ENCODE results near the gene PRSS8. TPM values are rescaled to one million over a fixed set of nuclear protein-coding genes. Genes with fewer than 3 reads are reported as not detected.

Gene PRSS8
- not detected for total RNA-seq

DNA sequence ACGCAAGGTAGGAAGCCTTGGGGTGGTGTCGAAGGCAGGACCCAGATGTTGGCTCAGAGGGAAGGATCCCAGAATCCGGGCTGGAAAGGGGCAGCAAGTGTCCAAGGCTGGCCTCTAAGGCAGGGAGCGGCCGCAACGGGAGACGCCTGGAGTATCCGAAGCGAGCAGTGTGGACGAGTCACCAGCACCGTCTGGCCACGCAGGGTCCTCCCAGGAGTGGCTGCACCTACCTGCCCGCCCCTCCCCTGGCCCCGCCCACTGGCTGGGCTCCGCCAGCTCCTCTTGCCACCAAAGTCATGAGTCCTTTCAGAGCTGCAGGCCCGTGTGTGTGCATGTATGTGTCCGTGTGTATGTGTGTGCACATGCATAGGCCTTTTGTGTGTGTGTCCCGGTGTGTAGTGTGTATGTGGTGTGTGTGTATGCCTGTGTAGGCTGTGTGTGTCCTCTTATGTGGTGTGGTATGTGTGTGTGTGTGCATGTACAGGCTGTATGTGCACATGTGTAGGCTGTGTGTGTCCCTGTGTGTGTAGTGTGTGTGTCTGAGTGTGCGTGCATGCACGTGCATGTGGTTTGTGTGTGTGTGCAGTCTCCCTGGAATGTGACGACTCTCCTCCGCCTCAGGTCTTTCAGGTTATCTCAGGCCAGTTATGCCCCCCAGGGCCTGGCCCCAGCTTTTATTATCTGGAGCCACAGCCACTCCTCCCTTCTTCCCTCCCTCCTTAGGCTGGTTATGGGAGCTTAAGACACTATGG, at the start of gene PRSS8:
TSS of gene PRSS8 (minus strand) at position 193 of the 752 bp plus-strand sequence. CDS start 229 bp downstream, outside the sequence.
- Histone ChIP-seq H3K27me3 (replicated peaks; ENCODE audit: insufficient read depth) (no peaks in the 10 kb centered on the region), H3K27ac (no peak within 1 kb of the TSS), H3K9me3 (no peaks in the 10 kb centered on the region), H3K4me3 (no peak within 1 kb of the TSS), H3K4me1 (ENCODE audit: control insufficient read depth in 1 of 2, low read depth in 2 of 2) (peaks cover 11 to 19% of the 10 kb centered on the region in 2 donors), H3K36me3 (peaks cover 15% of the 10 kb centered on the region)
- no peak for ATAC-seq (ENCODE audit: insufficient number of reproducible peaks, low FRiP score, low read depth)
- no peak for DNase-seq (ENCODE audit: low spot score)
- TF ChIP-seq, protein P1, sequence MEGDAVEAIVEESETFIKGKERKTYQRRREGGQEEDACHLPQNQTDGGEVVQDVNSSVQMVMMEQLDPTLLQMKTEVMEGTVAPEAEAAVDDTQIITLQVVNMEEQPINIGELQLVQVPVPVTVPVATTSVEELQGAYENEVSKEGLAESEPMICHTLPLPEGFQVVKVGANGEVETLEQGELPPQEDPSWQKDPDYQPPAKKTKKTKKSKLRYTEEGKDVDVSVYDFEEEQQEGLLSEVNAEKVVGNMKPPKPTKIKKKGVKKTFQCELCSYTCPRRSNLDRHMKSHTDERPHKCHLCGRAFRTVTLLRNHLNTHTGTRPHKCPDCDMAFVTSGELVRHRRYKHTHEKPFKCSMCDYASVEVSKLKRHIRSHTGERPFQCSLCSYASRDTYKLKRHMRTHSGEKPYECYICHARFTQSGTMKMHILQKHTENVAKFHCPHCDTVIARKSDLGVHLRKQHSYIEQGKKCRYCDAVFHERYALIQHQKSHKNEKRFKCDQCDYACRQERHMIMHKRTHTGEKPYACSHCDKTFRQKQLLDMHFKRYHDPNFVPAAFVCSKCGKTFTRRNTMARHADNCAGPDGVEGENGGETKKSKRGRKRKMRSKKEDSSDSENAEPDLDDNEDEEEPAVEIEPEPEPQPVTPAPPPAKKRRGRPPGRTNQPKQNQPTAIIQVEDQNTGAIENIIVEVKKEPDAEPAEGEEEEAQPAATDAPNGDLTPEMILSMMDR (IDR thresholded peaks at IDR 0.05), result no peak

DNA sequence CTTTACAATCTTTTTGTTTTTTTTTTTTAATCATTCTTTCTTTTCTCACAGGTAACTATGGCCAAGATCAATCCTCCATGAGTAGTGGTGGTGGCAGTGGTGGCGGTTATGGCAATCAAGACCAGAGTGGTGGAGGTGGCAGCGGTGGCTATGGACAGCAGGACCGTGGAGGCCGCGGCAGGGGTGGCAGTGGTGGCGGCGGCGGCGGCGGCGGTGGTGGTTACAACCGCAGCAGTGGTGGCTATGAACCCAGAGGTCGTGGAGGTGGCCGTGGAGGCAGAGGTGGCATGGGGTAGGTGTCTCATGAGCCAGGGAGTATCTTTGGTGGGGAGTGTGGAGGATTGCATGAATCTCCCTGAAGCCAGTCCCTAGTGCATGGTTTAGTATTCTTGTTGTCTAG, 49.4 kb upstream of the PRSS8 start:
- ATAC-seq (ENCODE audit: insufficient number of reproducible peaks, low FRiP score, low read depth) (no peak), DNase-seq (ENCODE audit: low spot score) (no peak)
- no peak overlapping the region for H3K4me3 ChIP-seq
- H3K4me1 ChIP-seq (ENCODE audit: control insufficient read depth in 1 of 2, low read depth in 2 of 2), result peaks cover 21 to 30% of the 10 kb centered on the region in 2 donors
- peaks cover 68% of the 10 kb centered on the region for H3K36me3 ChIP-seq
- no peaks in the 10 kb centered on the region for H3K9me3 ChIP-seq
- H3K27me3 ChIP-seq (replicated peaks; ENCODE audit: insufficient read depth), result no peaks in the 10 kb centered on the region
- H3K27ac ChIP-seq, result no peak overlapping the region
- TF ChIP-seq, protein P1 (IDR thresholded peaks at IDR 0.05), result no peak

DNA sequence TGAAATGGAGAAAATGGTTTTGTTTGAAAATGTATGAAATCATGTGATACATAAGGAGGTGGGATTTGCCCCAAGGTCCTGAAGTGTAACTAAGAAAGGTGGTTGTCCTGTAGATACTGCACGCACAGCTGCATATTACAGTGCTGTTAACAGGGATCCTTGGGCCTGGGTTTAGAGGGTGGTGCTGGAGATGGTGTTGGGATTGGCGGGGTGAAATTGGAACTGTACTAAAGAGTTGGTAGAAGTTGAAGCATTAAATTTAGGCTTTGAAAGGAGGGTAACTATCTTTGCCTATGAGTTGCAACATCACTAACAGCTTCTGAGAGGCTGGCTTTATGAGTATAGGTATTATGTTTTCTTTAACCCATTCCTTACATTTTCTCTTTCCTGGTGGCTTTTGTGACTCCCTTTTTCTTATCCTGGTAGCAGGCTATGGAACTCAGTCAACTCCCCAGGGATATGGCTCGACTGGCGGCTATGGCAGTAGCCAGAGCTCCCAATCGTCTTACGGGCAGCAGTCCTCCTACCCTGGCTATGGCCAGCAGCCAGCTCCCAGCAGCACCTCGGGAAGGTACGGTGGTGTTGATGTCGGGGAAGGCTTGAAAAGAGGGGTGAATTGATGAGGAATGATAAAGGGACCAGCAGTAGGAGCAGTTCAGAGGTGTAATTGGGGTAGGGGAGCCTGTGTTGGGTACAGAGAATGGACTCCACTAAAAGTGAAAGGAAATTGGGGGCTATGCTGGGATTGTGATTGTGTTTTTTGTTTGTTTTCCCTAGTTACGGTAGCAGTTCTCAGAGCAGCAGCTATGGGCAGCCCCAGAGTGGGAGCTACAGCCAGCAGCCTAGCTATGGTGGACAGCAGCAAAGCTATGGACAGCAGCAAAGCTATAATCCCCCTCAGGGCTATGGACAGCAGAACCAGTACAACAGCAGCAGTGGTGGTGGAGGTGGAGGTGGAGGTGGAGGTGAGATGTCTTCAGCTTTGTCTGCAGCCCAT, 48.2 kb upstream of the PRSS8 start:
- H3K4me1 ChIP-seq (ENCODE audit: control insufficient read depth in 1 of 2, low read depth in 2 of 2), result peaks cover 25 to 37% of the 10 kb centered on the region in 2 donors

DNA sequence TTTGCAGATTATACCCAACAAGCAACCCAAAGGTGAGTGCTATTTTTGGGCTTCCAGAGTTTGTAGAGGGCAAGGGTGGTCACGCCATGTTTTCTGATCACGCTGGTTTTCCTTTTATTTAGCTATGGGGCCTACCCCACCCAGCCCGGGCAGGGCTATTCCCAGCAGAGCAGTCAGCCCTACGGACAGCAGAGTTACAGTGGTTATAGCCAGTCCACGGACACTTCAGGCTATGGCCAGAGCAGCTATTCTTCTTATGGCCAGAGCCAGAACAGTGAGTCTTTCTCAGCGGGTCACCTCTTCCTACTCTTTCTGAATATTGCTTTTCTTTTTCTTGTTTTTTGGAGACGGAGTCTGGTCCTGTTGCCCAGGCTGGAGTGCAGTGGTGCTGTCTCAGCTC, 46.9 kb upstream of the PRSS8 start:
- H3K4me1 ChIP-seq (ENCODE audit: control insufficient read depth in 1 of 2, low read depth in 2 of 2), result peaks cover 25 to 39% of the 10 kb centered on the region in 2 donors
- H3K36me3 ChIP-seq, result peaks cover 45% of the 10 kb centered on the region
- peak overlapping the region; percentile 99 for H3K4me3 ChIP-seq

More for the DNA sequence above, 48.2 kb upstream of the PRSS8 start:
- peaks cover 57% of the 10 kb centered on the region for H3K36me3 ChIP-seq
- H3K27me3 ChIP-seq (replicated peaks; ENCODE audit: insufficient read depth), result no peaks in the 10 kb centered on the region
- no peak overlapping the region for H3K4me3 ChIP-seq
- DNase-seq (ENCODE audit: low spot score) (no peak), ATAC-seq (ENCODE audit: insufficient number of reproducible peaks, low FRiP score, low read depth) (no peak)
- H3K27ac ChIP-seq, result no peak overlapping the region
- TF ChIP-seq, protein P1 (IDR thresholded peaks at IDR 0.05), result no peak
- H3K9me3 ChIP-seq, result no peaks in the 10 kb centered on the region

More for the DNA sequence above, 46.9 kb upstream of the PRSS8 start:
- no peak overlapping the region for H3K27ac ChIP-seq
- ATAC-seq (ENCODE audit: insufficient number of reproducible peaks, low FRiP score, low read depth) (no peak), DNase-seq (ENCODE audit: low spot score) (no peak)
- TF ChIP-seq, protein P1 (IDR thresholded peaks at IDR 0.05), result no peak
- no peaks in the 10 kb centered on the region for H3K9me3 ChIP-seq
- no peaks in the 10 kb centered on the region for H3K27me3 ChIP-seq (replicated peaks; ENCODE audit: insufficient read depth)

Data from thoracic aorta (tissue), 2 donors.